Hypothalamus (tissue), 51 donors: ENCODE data around the gene IGF2BP1.

Experiments
- DNase-seq, 51 donors: peaks; one replicate each; lab custom pipeline; 2025; lab: John Stamatoyannopoulos, UW

The IGF2BP1 gene

DNA sequence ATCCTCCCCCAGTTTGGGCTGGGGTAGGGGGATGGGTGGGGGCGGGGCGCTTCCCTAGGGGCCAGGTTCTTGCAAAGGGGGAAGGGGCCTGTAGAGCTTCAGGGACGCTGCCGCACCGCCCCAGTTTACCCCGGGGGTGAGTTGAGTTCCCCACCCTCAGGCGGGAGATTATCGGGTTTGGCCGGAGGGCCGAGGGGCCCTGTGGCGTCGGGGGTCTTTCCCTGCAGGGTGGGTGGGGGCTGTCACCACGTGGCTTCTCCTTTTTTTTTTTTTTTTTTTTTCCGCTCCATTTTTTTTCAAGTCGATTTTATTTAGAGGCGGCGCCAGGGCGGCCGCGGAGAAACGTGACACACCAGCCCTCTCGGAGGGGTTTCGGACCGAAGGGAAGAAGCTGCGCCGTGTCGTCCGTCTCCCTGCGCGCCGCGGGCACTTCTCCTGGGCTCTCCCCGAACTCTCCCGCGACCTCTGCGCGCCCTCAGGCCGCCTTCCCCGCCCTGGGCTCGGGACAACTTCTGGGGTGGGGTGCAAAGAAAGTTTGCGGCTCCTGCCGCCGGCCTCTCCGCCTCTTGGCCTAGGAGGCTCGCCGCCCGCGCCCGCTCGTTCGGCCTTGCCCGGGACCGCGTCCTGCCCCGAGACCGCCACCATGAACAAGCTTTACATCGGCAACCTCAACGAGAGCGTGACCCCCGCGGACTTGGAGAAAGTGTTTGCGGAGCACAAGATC, at the start of gene IGF2BP1:
Gene IGF2BP1 (plus strand): TSS at position 283 of the 724 bp plus-strand sequence. CDS start 361 bp downstream, at position 644.
- no peak for DNase-seq

- no peak for DNase-seq
Observed at GRCh38 chr17:48951572-48951971, 45.6 kb upstream of the IGF2BP1 start.

DNA sequence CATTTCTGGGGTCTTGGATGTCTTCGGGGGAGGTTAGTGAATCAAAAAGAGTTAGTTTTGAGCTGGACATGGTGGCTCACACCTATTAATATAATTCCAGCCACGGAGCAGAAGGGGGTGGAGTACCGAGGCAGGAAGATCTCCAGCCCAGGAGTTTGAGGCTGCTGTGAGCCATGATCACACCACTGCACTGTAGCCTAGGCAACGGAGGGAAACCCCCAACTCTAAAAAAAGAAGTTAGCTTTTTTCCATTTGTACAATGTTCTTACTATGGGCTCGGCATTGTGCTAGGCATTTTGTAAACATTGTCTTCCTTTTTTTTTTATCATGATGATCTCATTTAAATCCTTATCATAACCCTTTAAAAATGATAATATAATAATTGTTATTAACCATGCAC, 44.3 kb upstream of the IGF2BP1 start:
- no peak for DNase-seq

DNA sequence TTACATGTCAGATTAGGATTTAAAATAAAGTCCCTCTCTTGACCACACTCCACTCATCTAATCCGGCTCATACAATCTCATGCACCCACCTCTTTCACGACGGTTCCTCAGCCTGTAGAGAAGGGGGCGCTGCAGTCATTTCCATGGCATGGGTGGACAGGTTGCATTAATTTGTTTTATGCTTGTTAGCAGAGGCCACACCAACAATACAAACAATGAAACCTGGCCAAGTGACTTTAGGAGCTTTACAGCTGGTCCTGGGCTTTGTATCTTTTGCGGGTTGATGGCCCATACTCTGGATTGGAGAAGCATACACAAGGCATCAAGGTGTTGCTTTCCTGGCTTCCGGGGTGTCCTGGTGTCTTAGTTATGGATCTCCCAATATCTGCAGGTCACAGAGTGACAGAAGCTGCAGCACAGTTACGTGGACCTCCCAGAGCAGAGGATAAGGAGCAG, 42.9 kb upstream of the IGF2BP1 start:
- DNase-seq = no peak

- no peak for DNase-seq
Observed at GRCh38 chr17:48960834-48961515, 36.2 kb upstream of the IGF2BP1 start.

DNA sequence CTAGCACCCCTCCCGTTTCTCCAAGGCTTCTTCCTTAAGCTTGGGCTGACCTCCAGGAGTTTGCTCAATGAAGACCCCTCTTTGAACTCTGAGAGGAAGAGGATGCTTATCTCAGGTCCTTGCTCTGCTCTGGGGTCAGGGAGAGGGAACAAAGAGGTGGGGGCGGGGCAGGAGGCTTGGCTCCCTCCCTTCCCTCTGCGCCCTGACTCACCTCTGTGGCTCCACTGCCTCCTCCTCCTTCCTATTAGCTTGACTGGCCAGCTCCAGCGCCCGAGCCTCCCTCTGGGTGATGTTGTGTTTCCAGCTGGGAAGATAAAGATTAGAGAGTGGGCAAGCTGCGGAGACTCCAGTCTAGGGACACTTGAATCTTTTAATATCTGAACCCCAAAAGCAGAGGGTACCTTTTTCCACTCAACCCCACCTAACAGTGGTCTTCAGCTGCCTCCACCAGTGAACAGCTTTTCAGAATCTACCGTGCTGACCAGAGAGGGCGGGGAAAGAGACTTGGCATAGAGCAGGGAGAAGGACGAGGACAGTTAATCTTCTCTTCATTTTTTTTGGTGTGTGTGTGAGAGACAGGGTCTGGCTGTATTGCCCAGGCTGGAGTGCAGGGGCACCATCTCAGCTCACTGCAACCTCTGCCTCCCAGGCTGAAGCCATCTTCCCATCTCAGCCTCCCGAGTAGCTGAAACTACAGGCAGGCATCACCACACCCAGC, 35.5 kb upstream of the IGF2BP1 start:
- no peak for DNase-seq

GRCh38 chr17:48970224-48970623, 27.0 kb upstream of the IGF2BP1 start:
- no peak for DNase-seq

GRCh38 chr17:48970865-48971687, 26.1 kb upstream of the IGF2BP1 start:
- DNase-seq = no peak

DNA sequence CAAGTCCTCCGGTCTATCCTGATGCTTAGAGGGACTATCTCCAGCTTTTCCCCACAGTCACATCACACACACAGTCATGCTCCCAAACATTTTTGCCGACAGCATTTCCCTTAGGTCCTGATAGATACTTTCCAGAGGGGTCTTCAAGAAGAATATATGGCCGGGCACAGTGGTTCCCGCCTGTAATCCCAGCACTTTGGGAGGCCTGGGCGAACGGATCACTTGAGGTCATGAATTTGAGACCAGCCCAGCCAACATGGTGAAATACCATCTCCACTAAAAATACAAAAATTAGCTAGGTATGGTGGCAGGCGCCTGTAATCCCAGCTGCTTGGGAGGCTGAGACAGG, 24.5 kb upstream of the IGF2BP1 start:
- DNase-seq = no peak

DNA sequence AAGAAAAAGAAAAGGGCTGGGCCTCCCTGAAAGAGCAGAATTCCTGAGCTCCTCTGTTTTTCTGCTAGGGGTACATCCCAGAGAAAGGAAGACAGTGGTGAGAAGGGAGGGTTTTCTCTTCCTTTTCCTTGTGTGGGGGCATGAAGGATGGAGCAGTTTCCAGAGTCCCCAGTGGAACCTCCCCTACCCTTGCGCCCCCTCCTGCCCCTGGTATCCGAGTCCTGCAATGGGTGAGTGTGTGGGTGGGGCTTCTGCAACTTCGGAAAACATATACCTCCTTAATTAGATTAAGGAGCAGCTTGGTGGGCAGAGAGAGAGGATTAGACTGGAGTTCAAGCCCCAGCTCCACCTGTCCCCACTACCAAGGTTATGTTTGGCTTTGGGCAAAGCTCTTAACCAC, 23.4 kb upstream of the IGF2BP1 start:
- no peak for DNase-seq

- no peak for DNase-seq
Observed at GRCh38 chr17:48981927-48982539, 15.2 kb upstream of the IGF2BP1 start.

- no peak for DNase-seq
Observed at GRCh38 chr17:48985436-48986245, 11.5 kb upstream of the IGF2BP1 start.

DNA sequence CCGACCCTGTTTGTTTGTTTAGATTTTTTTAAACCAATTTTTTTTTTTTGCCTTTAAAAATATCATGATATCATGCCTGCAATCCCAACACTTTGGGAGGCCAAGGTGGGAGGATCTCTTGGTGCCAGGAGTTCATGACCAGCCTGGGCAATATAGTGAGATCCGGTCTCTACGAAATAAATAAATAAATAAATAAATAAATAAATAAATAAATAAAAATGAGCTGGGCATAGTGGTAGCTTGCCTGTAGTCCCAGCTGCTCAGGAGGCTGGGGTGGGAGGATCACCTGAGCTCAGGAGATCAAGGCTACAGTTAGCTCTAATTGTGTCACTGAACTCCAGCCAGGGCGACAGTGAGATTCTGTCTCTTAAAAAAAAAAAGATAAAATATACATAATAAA, 8.1 kb upstream of the IGF2BP1 start:
- DNase-seq = no peak

- no peak for DNase-seq
Observed at GRCh38 chr17:48990882-48991357, 6.3 kb upstream of the IGF2BP1 start.

GRCh38 chr17:48992444-48992843, 4.7 kb upstream of the IGF2BP1 start:
- DNase-seq = no peak

DNA sequence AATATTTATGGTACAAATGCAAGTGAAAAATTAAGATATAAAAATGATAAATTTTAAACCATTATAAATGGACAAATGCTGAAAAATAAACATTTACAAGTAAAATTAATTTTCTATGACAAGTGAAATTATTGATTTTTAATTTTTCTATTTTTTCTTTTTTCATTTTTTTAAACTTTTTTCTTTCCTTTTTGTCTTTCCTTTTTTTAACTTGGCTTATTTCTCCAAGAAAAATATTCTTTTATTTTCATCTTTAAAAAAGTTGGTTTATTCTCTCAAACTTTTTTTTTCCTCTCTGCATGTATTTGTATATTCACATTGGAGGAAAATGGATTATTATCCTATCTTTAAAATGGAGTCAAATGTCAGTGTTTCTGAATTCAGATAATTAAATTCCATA, 3.9 kb upstream of the IGF2BP1 start:
- no peak for DNase-seq

DNA sequence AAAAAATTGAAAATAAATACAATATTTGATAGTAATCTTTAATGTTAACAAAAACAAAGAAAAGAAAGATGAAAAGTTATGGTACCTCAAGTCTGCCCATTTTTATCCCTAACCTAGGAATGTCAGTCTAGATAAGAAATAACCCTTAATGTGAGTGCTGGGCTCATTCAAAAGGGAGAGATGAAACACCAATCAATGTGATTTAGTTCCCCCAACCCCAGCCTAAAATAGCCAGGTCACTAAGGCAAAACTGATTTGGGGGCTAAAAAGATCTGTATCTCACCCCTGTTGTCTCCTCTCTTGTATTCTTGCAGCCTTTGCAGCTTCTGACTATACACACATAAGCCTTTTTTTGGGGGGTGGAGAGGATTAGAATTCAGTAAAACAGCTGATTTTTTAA, 3.2 kb upstream of the IGF2BP1 start:
- no peak for DNase-seq

GRCh38 chr17:48994549-48995303, 2.5 kb upstream of the IGF2BP1 start:
- no peak for DNase-seq
